Measurements from ENCODE around the gene COL23A1.

Gene COL23A1

GRCh38 chr5:178564397-178564796 lies 25.8 kb downstream of the COL23A1 start:
- TF ChIP-seq PAX5 (IDR thresholded peaks at IDR 0.05; ENCODE audit: insufficient read depth, low read length, severe bottlenecking) = no peak
- no peak for TF ChIP-seq SPI1 (IDR thresholded peaks at IDR 0.05; ENCODE audit: low read depth, low read length)
- TF ChIP-seq POLR2AphosphoS5 (IDR thresholded peaks at IDR 0.05; ENCODE audit: low read depth, low read length) = no peak
- no peak for TF ChIP-seq POU2F2 (IDR thresholded peaks at IDR 0.05; ENCODE audit: low read depth, low read length)
- no peak for TF ChIP-seq POLR2A (IDR thresholded peaks at IDR 0.05; ENCODE audit: low read depth, low read length)
- no peak for TF ChIP-seq TAF1 (IDR thresholded peaks at IDR 0.05; ENCODE audit: low read depth, low read length)
- DNase-seq (ENCODE audit: insufficient read length, low spot score) (no peak), FAIRE-seq (no peak)

- TF ChIP-seq POLR2A (IDR thresholded peaks at IDR 0.05; ENCODE audit: low read depth, low read length) = no peak
- TF ChIP-seq POU2F2 (IDR thresholded peaks at IDR 0.05; ENCODE audit: low read depth, low read length) = no peak
- no peak for TF ChIP-seq PAX5 (IDR thresholded peaks at IDR 0.05; ENCODE audit: insufficient read depth, low read length, severe bottlenecking)
- no peak for TF ChIP-seq TAF1 (IDR thresholded peaks at IDR 0.05; ENCODE audit: low read depth, low read length)
- TF ChIP-seq SPI1 (IDR thresholded peaks at IDR 0.05; ENCODE audit: low read depth, low read length) = no peak
- TF ChIP-seq POLR2AphosphoS5 (IDR thresholded peaks at IDR 0.05; ENCODE audit: low read depth, low read length) = no peak
- DNase-seq (ENCODE audit: insufficient read length, low spot score) (no peak), FAIRE-seq (no peak)
Measured at GRCh38 chr5:178563621-178564020, 26.6 kb downstream of the COL23A1 start.

- TF ChIP-seq SPI1 (IDR thresholded peaks at IDR 0.05; ENCODE audit: low read depth, low read length) (no peak), POLR2AphosphoS5 (IDR thresholded peaks at IDR 0.05; ENCODE audit: low read depth, low read length) (no peak), POLR2A (IDR thresholded peaks at IDR 0.05; ENCODE audit: low read depth, low read length) (no peak), POU2F2 (IDR thresholded peaks at IDR 0.05; ENCODE audit: low read depth, low read length) (no peak), PAX5 (IDR thresholded peaks at IDR 0.05; ENCODE audit: insufficient read depth, low read length, severe bottlenecking) (no peak), TAF1 (IDR thresholded peaks at IDR 0.05; ENCODE audit: low read depth, low read length) (no peak)
- DNase-seq (ENCODE audit: insufficient read length, low spot score) = no peak
- no peak for FAIRE-seq
Measured at GRCh38 chr5:178561746-178562264, 28.4 kb downstream of the COL23A1 start.

- FAIRE-seq (no peak), DNase-seq (ENCODE audit: insufficient read length, low spot score) (no peak)
- no peak for TF ChIP-seq TAF1 (IDR thresholded peaks at IDR 0.05; ENCODE audit: low read depth, low read length)
- TF ChIP-seq PAX5 (IDR thresholded peaks at IDR 0.05; ENCODE audit: insufficient read depth, low read length, severe bottlenecking) = no peak
- TF ChIP-seq POLR2A (IDR thresholded peaks at IDR 0.05; ENCODE audit: low read depth, low read length) = no peak
- no peak for TF ChIP-seq POLR2AphosphoS5 (IDR thresholded peaks at IDR 0.05; ENCODE audit: low read depth, low read length)
- no peak for TF ChIP-seq POU2F2 (IDR thresholded peaks at IDR 0.05; ENCODE audit: low read depth, low read length)
- no peak for TF ChIP-seq SPI1 (IDR thresholded peaks at IDR 0.05; ENCODE audit: low read depth, low read length)
Measured at GRCh38 chr5:178560911-178561310, 29.3 kb downstream of the COL23A1 start.

GRCh38 chr5:178557416-178557815 lies 32.8 kb downstream of the COL23A1 start:
- DNase-seq (ENCODE audit: insufficient read length, low spot score) (no peak), FAIRE-seq (no peak)
- TF ChIP-seq POLR2A (IDR thresholded peaks at IDR 0.05; ENCODE audit: low read depth, low read length) (no peak), TAF1 (IDR thresholded peaks at IDR 0.05; ENCODE audit: low read depth, low read length) (no peak)

GRCh38 chr5:178555771-178556211 lies 34.4 kb downstream of the COL23A1 start:
- no peak for TF ChIP-seq PAX5 (IDR thresholded peaks at IDR 0.05; ENCODE audit: insufficient read depth, low read length, severe bottlenecking)
- FAIRE-seq = no peak

GRCh38 chr5:178555005-178555404 lies 35.2 kb downstream of the COL23A1 start:
- FAIRE-seq (no peak), DNase-seq (ENCODE audit: insufficient read length, low spot score) (no peak)
- no peak for TF ChIP-seq TAF1 (IDR thresholded peaks at IDR 0.05; ENCODE audit: low read depth, low read length)

More at GRCh38 chr5:178555771-178556211, 34.4 kb downstream of the COL23A1 start:
- no peak for DNase-seq (ENCODE audit: insufficient read length, low spot score)

GRCh38 chr5:178554311-178554710 lies 35.9 kb downstream of the COL23A1 start:
- FAIRE-seq (no peak), DNase-seq (ENCODE audit: insufficient read length, low spot score) (no peak)
- no peak for TF ChIP-seq TAF1 (IDR thresholded peaks at IDR 0.05; ENCODE audit: low read depth, low read length)
- no peak for TF ChIP-seq PAX5 (IDR thresholded peaks at IDR 0.05; ENCODE audit: insufficient read depth, low read length, severe bottlenecking)
- no peak for TF ChIP-seq SPI1 (IDR thresholded peaks at IDR 0.05; ENCODE audit: low read depth, low read length)
- TF ChIP-seq POLR2AphosphoS5 (IDR thresholded peaks at IDR 0.05; ENCODE audit: low read depth, low read length) = no peak
- no peak for TF ChIP-seq POU2F2 (IDR thresholded peaks at IDR 0.05; ENCODE audit: low read depth, low read length)
- TF ChIP-seq POLR2A (IDR thresholded peaks at IDR 0.05; ENCODE audit: low read depth, low read length) = no peak

GRCh38 chr5:178553517-178553916 lies 36.7 kb downstream of the COL23A1 start:
- FAIRE-seq (no peak), DNase-seq (ENCODE audit: insufficient read length, low spot score) (no peak)
- TF ChIP-seq POLR2AphosphoS5 (IDR thresholded peaks at IDR 0.05; ENCODE audit: low read depth, low read length) (no peak), POU2F2 (IDR thresholded peaks at IDR 0.05; ENCODE audit: low read depth, low read length) (no peak), PAX5 (IDR thresholded peaks at IDR 0.05; ENCODE audit: insufficient read depth, low read length, severe bottlenecking) (no peak), SPI1 (IDR thresholded peaks at IDR 0.05; ENCODE audit: low read depth, low read length) (no peak), POLR2A (IDR thresholded peaks at IDR 0.05; ENCODE audit: low read depth, low read length) (no peak), TAF1 (IDR thresholded peaks at IDR 0.05; ENCODE audit: low read depth, low read length) (no peak)

GRCh38 chr5:178551468-178551867 lies 38.7 kb downstream of the COL23A1 start:
- no peak for TF ChIP-seq POLR2AphosphoS5 (IDR thresholded peaks at IDR 0.05; ENCODE audit: low read depth, low read length)
- no peak for TF ChIP-seq POLR2A (IDR thresholded peaks at IDR 0.05; ENCODE audit: low read depth, low read length)
- no peak for TF ChIP-seq POU2F2 (IDR thresholded peaks at IDR 0.05; ENCODE audit: low read depth, low read length)
- TF ChIP-seq PAX5 (IDR thresholded peaks at IDR 0.05; ENCODE audit: insufficient read depth, low read length, severe bottlenecking) = no peak
- no peak for TF ChIP-seq SPI1 (IDR thresholded peaks at IDR 0.05; ENCODE audit: low read depth, low read length)
- FAIRE-seq (no peak), DNase-seq (ENCODE audit: insufficient read length, low spot score) (no peak)
